ENCODE measurements around the gene FAM219B. TPM values are rescaled to one million over a fixed set of nuclear protein-coding genes. Genes with fewer than 3 reads are reported as not detected.
"Not testable (repeated sequence)": the region's sequence is repeated elsewhere in the genome, so short reads cannot be mapped to it uniquely, and the experiment has no call there.

The FAM219B gene
- total RNA-seq, 1 experiment from 2014 or later, result 64.3 TPM

- H3K79me2 ChIP-seq (ENCODE audit: insufficient read depth, low read length); H3K4me1 ChIP-seq (ENCODE audit: control insufficient read depth in 1 of 2, insufficient read depth in 2 of 2, low read length in 2 of 2); H3K9ac ChIP-seq (ENCODE audit: low read length); H2AFZ ChIP-seq (ENCODE audit: low read depth, low read length, poor library complexity, severe bottlenecking); H3K9me3 ChIP-seq (ENCODE audit: control insufficient read depth in 1 of 2, insufficient read depth in 1 of 2, low read depth in 1 of 2, low read length in 2 of 2); H3K27me3 ChIP-seq (ENCODE audit: insufficient read depth, low read length); BruUV-seq (replicated peaks); RAD21 ChIA-PET (ENCODE audit: low non-redundant PET in 1 of 2, low total read pairs in 2 of 2, uncharacterized antibody in 2 of 2, unreplicated experiment in 2 of 2); H3K27ac ChIP-seq (ENCODE audit: low read depth, low read length); H3K4me3 ChIP-seq (replicated peaks in 1 of 2; ENCODE audit: low read depth in 1 of 2, low read length in 2 of 2); H3K4me2 ChIP-seq (ENCODE audit: low read length); H3K9me2 ChIP-seq (ENCODE audit: insufficient read depth); H4K20me1 ChIP-seq (ENCODE audit: insufficient read depth); intact Hi-C loops (cut with micrococcal nuclease); DNase-seq (ENCODE audit: low read depth, low spot score); ATAC-seq; POLR2A ChIA-PET: not testable (repeated sequence)
- TF ChIP-seq POLR2AphosphoS5 (IDR thresholded peaks at IDR 0.05; ENCODE audit: low read depth, low read length), result peak; percentile 7; the same call in 1 of the 2 replicates
- peaks cover 19 to 28% of the 10 kb centered on the region in 2 experiments; a peak in 3 of 4 replicates for H3K36me3 ChIP-seq (ENCODE audit: control insufficient read depth in 1 of 2, insufficient read depth in 2 of 2, low read length in 2 of 2)
- CTCF ChIA-PET, result interaction anchor here (2.9 kb wide), 1 partner anchor 13 kb away, joined by 12 read pairs; no protein-coding TSS in a partner anchor
Measured at GRCh38 chr15:74913799-74914198, 7.1 kb upstream of the FAM219B start.

- intact Hi-C loops (cut with micrococcal nuclease), result no loop called here
- RAD21 ChIA-PET (ENCODE audit: low non-redundant PET in 1 of 2, low total read pairs in 2 of 2, uncharacterized antibody in 2 of 2, unreplicated experiment in 2 of 2), result no interaction called here
- ATAC-seq, result no peak
Measured at GRCh38 chr15:74913041-74913440, 6.4 kb upstream of the FAM219B start.

More at GRCh38 chr15:74913041-74913440, 6.4 kb upstream of the FAM219B start:
- no peak overlapping the region for H3K4me2 ChIP-seq (ENCODE audit: low read length)
- DNase-seq (ENCODE audit: low read depth, low spot score), result no peak
- no peak overlapping the region for H2AFZ ChIP-seq (ENCODE audit: low read depth, low read length, poor library complexity, severe bottlenecking)
- no peak overlapping the region for H3K27ac ChIP-seq (ENCODE audit: low read depth, low read length)
- H3K4me1 ChIP-seq (ENCODE audit: control insufficient read depth in 1 of 2, insufficient read depth in 2 of 2, low read length in 2 of 2), result no peaks in the 10 kb centered on the region
- ChIA-PET CTCF (interaction anchor here (2.9 kb wide), 1 partner anchor 12 kb away, joined by 12 read pairs; no protein-coding TSS in a partner anchor), POLR2A (interaction anchor here (1.4 kb wide), 1 partner anchor 8 kb away, joined by 3 read pairs; no protein-coding TSS in a partner anchor)
- H4K20me1 ChIP-seq (ENCODE audit: insufficient read depth), result no peaks in the 10 kb centered on the region
- H3K9ac ChIP-seq (ENCODE audit: low read length), result no peak overlapping the region
- no peak overlapping the region for H3K4me3 ChIP-seq (replicated peaks in 1 of 2; ENCODE audit: low read depth in 1 of 2, low read length in 2 of 2)
- TSS peak; percentile 31 for BruUV-seq (replicated peaks)
- H3K9me2 ChIP-seq (ENCODE audit: insufficient read depth), result no peaks in the 10 kb centered on the region
- H3K36me3 ChIP-seq (ENCODE audit: control insufficient read depth in 1 of 2, insufficient read depth in 2 of 2, low read length in 2 of 2), result peaks cover 14 to 23% of the 10 kb centered on the region in 2 experiments; a peak in 3 of 4 replicates
- H3K79me2 ChIP-seq (ENCODE audit: insufficient read depth, low read length), result no peaks in the 10 kb centered on the region
- TF ChIP-seq SP1 (IDR thresholded peaks at IDR 0.05; ENCODE audit: low read depth) (no peak), REST (IDR thresholded peaks at IDR 0.05; ENCODE audit: low read depth) (no peak)
- H3K9me3 ChIP-seq (ENCODE audit: control insufficient read depth in 1 of 2, insufficient read depth in 1 of 2, low read depth in 1 of 2, low read length in 2 of 2), result no peaks in the 10 kb centered on the region
- no peaks in the 10 kb centered on the region for H3K27me3 ChIP-seq (ENCODE audit: insufficient read depth, low read length)

Measured in HCT116 (cell line).